Occipital lobe (tissue), 2 donors: Measurements from ENCODE around the gene ROMO1. TPM values are rescaled to one million over a fixed set of nuclear protein-coding genes. Genes with fewer than 3 reads are reported as not detected.
"Not testable (repeated sequence)": the region's sequence is repeated elsewhere in the genome, so short reads cannot be mapped to it uniquely, and the experiment has no call there.

Source experiments
- DNase-seq: peaks from one replicate; lab custom pipeline; 2025; lab: John Stamatoyannopoulos, UW
- total RNA-seq: library from RNA; depleted of rRNA; stranded (reverse); fragments of >200 nt; gene quantifications from one replicate; pipeline ENCODE4 v1.2.3, GENCODE V29; 2014

ROMO1 gene
- total RNA-seq, 1 donor from 2014 or later = 57.4 TPM

DNA sequence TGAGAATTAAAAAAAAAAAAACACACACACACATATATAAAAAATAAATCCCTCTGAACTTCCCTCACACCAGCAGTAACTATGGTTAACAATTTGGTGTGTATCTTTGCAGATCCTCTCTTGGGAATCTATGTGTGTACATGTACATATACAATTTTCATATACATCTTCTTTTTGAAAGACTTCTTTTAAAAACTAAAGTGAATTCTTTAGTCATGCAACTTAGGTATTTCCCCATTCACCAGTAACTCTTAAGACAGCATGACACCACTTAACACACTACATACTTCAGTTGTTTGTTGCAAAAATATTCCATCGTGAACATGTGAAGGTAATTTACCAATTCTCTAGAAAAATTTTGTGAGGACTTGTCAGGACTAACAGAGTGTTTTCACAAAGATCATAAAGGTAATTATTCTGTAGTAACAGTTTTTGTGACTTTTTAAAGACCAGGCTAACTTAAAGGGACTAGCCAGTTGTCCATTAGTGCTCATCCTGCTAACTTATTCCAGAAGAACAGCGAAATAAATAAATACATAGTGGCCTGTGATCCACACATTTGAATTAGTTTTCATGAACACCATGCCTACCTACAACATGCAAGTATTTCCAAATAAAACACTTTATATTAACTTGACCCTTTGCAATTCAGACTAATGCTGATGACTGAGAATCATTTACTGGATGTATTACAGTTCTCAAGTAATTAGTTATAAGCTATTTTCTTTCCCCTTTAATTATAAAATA lies 30.8 kb downstream of the ROMO1 start:
- no peak for DNase-seq

DNA sequence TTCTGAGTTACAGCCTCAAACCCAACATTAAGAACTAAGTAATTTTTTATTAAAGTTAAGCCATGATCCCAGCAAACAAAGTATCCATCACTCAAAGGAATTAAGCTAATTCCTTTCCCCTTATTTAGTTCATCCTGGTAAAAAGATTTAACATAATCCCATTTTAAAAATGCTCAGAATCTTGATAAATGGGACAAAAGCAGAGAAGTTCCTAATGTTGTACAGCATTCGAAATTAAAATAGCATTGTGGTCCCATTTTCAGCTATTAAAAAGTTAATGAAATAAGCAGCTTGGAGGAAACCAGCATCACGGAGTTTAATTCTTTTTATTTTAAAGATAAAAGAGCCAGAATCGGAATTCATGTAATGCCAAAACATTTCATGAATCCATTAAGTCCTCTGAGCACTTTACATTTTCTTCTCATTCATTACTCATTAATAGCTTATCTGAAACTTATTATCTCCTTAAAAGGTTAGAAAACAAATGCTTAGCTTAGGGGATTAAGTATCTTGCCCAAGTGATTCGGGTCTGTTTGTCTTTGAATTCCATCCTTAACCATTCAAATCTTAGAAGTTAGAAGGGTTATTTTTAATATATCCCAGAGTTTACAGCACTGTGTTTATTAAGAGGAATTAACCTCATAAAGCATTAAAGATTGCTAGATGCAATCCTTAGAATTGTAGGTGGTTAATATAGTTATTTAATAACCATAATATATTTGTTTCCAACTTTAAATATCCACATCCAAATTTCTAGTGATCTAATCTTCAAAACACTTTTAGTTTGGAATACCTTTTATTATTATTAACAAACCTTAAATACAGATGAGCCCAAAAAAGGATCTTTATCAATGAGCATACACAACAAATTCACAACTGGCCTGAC lies 31.6 kb downstream of the ROMO1 start:
- no peak for DNase-seq

DNA sequence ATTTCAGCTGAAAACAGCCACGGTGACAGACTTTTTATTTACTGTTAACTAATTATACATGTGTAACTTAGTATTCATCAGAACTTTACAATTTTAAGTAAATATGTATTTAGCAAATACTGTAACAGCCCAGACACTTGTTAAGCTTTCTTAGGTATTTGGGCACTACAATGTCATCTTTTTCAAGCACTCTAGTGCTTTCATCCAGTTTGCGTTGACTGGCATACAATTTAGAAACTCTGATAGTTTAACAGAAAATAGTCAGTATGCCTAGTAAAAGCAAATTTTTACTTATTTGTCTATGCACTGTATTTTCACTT lies 32.2 kb downstream of the ROMO1 start:
- DNase-seq = no peak

DNA sequence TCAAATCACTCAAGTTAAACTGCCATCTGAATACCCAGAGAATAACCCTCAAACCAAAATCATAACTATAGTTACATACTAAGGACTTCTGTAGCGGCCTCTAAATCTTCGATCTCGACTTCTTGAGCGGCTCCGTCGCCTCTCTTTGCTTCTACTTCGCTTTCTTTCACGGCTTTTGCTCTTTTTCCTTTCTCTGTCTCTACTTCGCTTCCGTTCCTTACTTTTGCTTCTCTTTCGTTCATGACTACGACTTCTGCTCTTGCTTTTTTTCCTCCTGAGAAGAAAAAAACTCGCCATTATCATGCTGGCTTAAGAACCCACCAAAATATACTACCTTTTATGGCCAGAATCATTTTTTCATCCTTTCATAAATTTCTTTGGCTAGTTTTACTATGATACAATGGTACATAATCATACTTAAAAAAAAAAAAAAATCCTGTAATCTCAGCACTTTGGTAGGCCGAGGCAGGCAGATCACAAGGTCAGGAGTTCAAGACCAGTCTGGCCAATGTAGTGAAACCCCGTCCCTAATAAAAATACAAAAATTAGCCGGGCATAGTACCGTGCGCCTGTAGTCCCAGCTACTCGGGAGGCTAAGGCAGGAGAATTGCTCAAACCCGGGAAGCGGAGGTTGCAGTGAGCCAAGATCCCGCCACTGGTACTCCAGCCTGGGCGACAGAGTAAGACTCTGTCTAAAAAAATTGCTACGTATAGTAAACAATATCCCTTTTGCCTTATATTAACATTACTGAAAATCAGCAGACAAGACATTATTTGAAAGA lies 32.8 kb downstream of the ROMO1 start:
- DNase-seq = no peak

DNA sequence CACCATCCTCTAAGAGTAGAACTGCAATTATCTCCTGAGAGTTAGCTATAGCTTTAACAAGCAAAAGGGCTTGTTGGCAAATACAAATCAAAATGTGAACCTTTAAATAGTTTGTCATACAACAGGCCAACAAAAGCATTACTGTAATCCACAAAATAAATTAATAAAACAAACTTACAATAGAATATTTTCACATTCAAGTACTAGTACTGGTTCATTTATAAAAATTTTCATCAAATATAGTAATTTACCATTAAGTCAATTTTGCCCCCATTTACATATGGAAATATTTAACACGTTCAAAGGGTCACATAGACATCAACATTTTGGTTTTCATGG lies 33.4 kb downstream of the ROMO1 start:
- DNase-seq = no peak

DNA sequence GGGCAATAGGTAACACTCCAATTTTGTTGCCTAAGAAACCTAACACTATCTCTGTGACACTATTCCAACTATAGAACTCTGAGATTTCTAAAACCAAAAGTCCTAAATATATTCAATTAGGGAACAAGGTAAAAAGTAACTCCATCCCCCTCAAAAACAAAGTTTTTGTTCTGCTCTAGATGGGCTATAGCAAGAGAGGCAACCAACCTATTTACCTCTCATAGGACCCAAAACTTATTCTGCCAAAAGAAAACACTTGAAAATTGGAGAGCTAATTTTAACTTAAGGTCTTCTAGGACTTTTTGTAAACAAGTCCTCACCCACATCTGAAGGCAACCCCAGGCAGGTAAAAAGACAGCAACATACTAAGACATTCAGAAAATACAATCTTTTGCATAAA lies 35.2 kb downstream of the ROMO1 start:
- DNase-seq = no peak

DNA sequence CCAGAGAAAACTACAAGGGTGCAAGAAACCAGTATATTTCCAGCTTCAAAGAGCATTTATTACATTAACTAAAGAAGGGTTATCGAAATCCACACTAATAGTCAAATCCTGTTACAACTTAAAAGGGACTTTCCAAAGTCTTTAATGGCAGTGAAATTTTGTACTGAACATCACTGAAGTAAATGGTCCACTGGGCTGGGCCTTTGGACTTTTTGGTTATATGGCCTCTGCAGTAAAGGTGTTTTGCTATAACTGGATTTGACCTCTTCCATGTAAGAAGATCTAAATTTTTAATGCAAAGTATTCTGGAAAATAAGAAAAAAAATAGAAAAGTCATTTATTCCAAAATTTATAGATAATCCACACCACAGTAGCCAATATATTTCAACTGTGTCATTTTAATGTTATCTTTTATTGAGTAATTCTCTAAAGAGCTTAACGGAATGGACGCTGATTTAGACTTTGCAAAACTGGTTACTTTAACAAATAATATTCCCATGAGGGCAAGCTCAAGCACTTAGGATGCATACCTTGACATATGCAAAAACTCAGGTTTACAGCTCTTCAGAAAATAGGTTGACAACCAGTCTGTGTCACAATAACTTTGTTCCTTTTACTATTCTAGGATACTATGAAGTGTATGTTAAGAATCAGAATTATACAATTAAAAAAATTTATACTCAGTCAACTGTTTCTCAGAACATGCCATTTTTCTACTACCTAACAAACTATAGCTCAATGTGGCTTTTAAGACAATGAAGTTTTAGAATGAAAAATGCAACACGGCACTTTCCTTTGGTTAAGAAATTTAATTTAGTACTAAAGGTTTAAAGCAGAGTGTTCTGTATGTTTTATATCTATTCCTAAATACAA lies 35.8 kb downstream of the ROMO1 start:
- DNase-seq = no peak

DNA sequence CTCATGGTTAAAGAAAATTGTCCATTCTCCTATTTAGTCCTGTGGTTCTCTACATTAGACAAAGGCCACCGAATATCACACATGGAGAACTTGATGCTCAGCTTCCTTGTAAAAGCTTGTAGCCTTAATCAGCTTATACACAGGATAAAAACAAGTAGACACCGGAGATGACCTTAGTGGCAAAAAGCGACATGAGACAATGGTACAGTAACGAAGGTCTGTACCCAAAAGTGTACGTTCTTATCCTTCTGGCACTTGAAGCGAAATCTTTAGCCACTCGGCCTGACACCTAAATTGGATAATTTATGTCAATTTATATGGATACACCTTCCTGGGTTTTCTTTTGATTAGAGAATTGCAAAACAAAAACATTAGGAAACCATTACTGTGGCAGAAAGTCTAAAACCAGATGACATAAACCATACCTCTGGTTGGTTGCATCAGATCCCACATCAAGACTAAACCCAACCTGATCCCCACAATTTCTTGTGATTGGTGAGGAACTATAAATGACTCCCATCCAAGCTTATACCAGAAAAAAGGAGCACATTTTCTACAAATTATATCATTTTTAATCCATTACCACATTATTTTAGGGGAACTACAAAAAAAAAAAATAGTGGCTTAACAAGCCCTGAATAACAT lies 36.7 kb downstream of the ROMO1 start:
- DNase-seq = no peak

DNA sequence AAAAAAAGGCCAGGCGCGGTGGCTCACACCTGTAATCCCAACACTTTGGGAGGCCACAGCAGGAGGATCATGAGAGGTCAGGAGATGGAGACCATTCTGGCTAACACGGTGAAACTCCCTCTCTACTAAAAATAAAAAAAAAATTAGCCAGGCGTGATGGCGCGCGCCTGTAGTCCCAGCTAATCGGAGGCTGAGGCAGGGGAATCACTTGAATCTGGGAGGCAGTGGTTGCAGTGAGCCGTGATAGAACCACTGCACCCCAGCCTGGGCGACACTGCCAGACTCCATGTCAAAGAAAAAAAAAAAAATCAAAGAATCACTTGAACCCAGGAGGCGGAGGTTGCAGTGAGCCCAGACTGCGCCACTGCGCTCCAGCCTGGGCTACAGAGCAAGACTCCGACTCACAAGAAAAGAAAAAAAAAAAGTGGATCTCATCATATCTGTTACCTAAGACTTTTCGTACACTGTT lies 38.7 kb downstream of the ROMO1 start:
- no peak for DNase-seq

DNA sequence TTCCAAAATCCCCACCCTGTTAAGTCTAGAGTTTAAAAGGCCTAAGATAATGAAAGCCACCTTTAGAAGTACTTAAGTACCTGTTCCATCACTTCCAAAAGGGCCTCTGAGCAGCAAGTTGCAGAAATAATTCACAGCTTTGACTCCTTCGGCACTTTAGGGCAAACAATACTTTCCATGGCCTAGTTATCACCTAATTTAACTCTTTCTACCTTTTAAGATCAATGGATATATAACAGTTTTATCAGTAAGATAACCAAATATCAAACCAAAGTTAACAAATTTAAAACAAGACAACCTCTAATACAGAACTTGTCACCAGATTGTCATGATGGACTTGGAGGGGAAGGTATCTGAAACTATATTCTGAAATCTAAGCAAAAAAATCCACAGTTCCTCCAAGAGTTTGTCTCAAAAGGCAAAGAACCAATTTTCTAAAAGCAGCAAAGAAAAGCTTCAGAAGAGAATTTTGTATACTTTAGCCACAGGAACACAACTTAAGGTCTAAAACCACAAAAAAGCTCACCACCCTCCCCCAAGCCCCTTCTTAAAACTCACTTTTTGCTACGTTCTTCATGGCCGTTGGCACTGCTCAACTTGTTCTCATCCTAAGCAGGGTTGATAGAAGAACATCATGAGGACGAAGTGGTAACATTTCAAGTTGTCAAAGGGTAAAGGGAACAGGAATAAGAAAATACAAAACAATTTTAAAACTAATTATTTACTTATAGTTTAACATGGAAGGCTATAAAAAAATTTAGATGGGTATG lies 39.4 kb downstream of the ROMO1 start:
- DNase-seq = no peak

DNA sequence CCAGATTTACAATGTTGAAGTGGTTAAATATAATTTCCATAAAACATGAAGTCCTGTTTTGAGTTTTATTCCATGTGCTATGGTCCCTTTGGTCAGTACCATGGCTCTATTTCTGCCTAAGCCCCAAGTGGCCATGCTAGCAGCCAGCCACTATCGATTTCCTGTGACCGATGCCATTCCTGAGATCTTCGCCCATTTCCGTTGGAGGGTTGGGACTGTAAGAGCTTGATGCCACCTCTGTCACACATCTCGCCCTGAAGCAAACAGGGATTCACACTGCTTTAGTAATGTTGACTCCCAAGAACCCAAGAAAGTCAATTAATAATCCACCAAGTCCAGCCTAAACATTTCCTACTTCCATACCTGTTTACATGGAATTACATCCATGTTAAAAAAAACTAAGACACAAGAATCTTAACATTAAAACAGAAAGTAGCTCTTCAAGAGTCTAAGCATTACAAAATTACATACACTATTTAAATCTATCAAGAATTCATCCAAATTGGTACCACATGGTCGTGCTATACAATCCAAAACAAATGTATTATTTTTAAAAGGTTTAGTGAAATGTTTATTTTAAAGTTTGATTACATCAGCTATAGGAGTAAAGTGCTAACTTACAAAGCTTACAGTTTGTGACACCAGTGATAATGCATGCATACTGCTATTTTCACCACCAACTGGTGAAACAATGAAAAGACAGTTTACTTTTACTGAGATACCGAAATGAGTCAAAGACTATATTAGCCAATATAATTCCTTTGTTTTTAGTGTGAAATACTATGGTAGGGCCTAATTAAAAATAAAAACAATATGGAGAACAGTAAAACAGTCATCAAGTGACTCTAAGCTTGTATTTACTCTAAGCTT lies 40.3 kb downstream of the ROMO1 start:
- DNase-seq = no peak

DNA sequence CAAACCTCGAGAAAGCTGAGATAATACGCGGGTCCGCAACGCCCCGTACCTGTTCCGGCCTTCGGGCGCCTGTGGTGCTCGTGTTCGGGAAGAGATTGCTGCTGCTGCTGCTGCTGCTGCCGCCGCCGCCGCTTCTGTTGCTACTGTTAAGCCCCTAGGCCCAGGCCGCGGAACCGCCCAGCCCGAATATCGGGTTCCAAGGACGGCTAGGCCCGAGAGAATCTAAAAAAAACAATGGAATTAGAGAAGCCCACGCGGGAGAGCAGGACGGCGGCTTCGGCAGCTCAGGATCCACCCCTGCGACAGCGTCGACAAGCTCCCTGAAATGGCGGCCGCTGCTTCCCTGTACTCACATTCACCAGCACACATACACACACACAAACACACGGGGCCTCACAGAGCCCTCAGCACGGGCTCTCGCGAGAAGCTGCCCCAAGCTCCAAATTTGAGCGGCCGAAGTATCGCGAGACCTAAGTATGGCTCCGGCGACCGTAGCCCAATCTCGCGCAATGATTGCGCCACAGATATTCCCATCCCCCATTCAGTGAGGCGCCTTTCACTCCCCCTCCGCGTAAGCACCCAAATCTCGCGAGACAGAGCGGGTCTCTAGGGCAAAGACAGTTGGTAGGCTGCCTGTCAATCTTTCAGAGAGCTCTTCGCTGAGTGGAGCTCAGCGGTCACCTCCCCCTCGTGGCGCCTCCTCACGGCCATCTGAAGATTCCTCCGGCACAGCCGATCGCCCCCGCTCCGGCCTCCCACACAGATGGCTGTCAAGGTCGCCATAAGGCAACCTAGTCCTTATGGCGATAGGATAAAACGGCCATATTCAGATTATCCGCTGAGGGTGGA lies 42.9 kb downstream of the ROMO1 start, which contains the start of gene RBM39:
RBM39 (minus strand) TSS at position 369 of the 849 bp plus-strand sequence. CDS start 1,386 bp downstream, outside the sequence.
- peak; percentile 99 for DNase-seq

DNA sequence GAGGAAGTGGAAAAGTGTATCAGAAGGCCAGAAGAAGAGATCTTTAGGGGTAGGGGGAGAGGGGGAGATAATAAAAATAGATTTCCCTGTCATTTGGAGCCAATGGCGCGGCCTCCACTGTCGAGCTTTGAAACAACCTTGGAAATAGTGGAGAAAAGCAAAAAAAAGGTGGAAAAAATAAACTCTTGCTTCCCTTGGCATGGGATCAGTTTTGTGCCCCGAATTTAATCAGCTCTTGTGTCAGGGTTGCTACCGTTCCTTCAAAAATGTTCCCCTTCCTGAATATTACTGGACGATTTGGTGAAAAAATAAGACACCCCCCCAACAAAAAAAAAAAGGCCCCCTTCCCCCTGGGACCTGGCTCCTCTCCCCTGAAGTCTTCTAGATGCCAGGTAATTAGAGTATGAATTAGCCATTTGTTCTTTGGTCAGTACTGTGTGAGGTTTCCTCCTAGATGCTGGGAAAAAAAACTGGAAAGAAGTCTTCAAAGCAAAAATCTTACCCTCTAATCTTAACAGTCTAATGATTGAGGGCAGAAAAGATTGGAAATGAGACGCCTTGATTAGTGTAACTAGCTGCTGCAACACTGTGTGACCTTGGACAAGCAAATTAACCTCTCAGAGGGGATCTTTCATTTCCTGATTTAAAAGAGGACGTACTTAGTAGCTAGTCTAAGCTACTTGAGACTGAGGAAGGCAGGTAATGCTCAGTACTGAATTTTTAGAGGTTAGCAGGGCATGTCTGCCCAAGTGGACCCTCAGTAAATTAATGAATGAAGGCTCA lies 43.7 kb downstream of the ROMO1 start:
- no peak for DNase-seq

DNA sequence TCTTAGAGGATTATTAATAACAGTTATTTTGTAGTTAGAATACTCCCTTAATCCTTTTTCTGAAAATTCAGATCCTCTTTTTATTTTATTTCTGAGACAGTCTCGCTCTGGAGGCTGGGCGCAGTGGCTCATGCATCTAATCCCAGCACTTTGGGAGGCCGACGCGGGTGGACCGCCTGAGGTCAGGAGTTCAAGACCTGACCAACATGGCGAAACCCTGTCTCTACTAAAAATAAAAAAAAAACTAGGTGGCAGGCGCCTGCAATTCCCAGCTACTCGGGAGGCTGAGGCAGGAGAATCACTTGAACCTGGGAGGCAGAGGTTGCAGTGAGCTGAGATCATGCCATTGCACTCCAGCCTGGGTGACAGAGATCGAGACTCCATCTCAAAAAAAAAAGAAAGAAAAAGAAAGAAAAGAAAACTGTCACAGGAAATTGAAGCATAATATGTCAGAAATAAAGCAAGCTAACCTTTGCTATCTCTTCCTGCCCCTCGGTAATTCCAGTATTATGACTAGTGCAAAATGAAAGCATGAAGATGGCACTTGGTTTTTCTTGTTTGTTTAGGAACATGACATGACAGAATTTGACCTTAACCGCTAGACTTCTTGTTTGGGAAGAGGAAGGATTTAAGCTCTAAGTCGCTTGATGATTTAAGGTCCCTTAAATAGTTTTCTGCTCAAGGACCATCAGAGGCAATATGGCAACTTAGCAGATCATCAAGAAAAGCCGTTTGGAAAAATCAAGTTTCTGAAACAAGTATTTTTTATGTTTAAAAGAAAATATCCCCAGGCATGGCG lies 44.7 kb downstream of the ROMO1 start:
- no peak for DNase-seq

DNA sequence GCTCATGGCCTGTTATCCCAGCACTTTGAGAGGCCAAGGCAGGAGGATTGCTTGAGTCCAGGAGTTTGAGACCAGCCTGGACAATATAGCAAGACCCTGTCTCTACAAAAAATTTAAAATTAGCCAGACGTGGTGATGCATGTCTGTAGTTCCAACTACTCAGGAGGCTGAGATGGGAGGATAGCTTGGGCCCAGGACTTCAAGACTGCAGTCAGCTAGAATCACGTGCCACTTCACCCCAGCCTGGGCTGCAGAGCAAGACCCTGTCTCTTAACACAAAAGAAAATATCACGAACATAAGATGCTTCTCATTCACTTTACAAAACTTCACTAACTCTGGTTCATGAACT lies 45.3 kb downstream of the ROMO1 start:
- DNase-seq = not testable (repeated sequence)
